GM23338 (cell line): ENCODE measurements around the gene STXBP5. TPM values are rescaled to one million over a fixed set of nuclear protein-coding genes. Genes with fewer than 3 reads are reported as not detected.
A peak's percentile ranks its signal among the peaks of the same experiment; 100 is the strongest.

Experiments used
- ATAC-seq: fragments of 200-7000 bp; cut with Tn5 transposase; 3 replicates; pipeline ENCODE4 v1.9.1; 2020
- DNase-seq: peaks from one replicate; pipeline ENCODE4 v3.0.0-alpha.2; 2015; ENCODE audit warnings: low spot score
- H2AFZ ChIP-seq: fragments of 200-600 bp; sonication (generic); 2 replicates; pipeline ENCODE4 v1.8.0; 2016; ENCODE audit warnings: antibody characterized with exemption, mild to moderate bottlenecking, moderate library complexity
- H3F3A ChIP-seq: fragments of 200-600 bp; sonication (generic); replicated peaks from 2 replicates; pipeline ENCODE4 v1.8.0; 2017; ENCODE audit warnings: antibody characterized with exemption, mixed run types, low read depth
- H3K27ac ChIP-seq: fragments of 200-600 bp; sonication (generic); 2 replicates; pipeline ENCODE4 v1.6.1; 2016; ENCODE audit warnings: low read depth
- H3K27me3 ChIP-seq: fragments of 200-600 bp; sonication (generic); 2 replicates; pipeline ENCODE4 v1.8.0; 2016; ENCODE audit warnings: mild to moderate bottlenecking, mixed run types, moderate library complexity; ENCODE audit not compliant: insufficient read depth
- H3K36me3 ChIP-seq: fragments of 200-600 bp; sonication (generic); 2 replicates; pipeline ENCODE4 v1.8.0; 2016; ENCODE audit warnings: mild to moderate bottlenecking; ENCODE audit not compliant: insufficient read depth
- H3K4me1 ChIP-seq: fragments of 200-600 bp; sonication (generic); 2 replicates; pipeline ENCODE4 v1.8.0; 2016; ENCODE audit warnings: mild to moderate bottlenecking, moderate library complexity; ENCODE audit not compliant: insufficient read depth
- H3K4me2 ChIP-seq: fragments of 200-600 bp; sonication (generic); 2 replicates; pipeline ENCODE4 v1.7.1; 2017; ENCODE audit warnings: mixed run types
- H3K4me3 ChIP-seq: fragments of 200-600 bp; sonication (generic); 2 replicates; pipeline ENCODE4 v1.6.1; 2016; ENCODE audit warnings: mixed run types
- H3K79me2 ChIP-seq: fragments of 200-600 bp; sonication (generic); replicated peaks from 2 replicates; pipeline ENCODE4 v1.8.0; 2017; ENCODE audit warnings: mild to moderate bottlenecking; ENCODE audit not compliant: insufficient read depth
- H3K9me2 ChIP-seq: fragments of 200-600 bp; sonication (generic); 2 replicates; pipeline ENCODE4 v1.8.0; 2017; ENCODE audit not compliant: insufficient read depth
- H4K20me1 ChIP-seq: fragments of 200-600 bp; sonication (generic); replicated peaks from 2 replicates; pipeline ENCODE4 v1.8.0; 2017; ENCODE audit warnings: mild to moderate bottlenecking; ENCODE audit not compliant: insufficient read depth
- H3K27ac Mint-ChIP-seq: 2 replicates; pipeline ENCODE4 v1.8.0; 2020; ENCODE audit warnings: inconsistent platforms, mild to moderate bottlenecking, moderate library complexity, mixed read lengths
- H3K27me3 Mint-ChIP-seq: 3 replicates; pipeline ENCODE4 v1.8.0; 2022; ENCODE audit warnings: low read depth, mild to moderate bottlenecking, moderate library complexity, mixed read lengths, inconsistent platforms; ENCODE audit not compliant: insufficient read depth, poor library complexity
- H3K36me3 Mint-ChIP-seq: 3 replicates; pipeline ENCODE4 v1.8.0; 2021; ENCODE audit warnings: low read depth, mild to moderate bottlenecking, inconsistent platforms, moderate library complexity, mixed read lengths
- H3K4me1 Mint-ChIP-seq: 3 replicates; pipeline ENCODE4 v1.8.0; 2020; ENCODE audit warnings: mild to moderate bottlenecking, inconsistent platforms, mixed read lengths
- H3K4me3 Mint-ChIP-seq: 3 replicates; pipeline ENCODE4 v1.8.0; 2021; ENCODE audit warnings: moderate library complexity, mild to moderate bottlenecking, inconsistent platforms, mixed read lengths
- H3K9me3 Mint-ChIP-seq: 3 replicates; pipeline ENCODE4 v1.8.0; 2020; ENCODE audit warnings: moderate library complexity, mild to moderate bottlenecking, inconsistent platforms, mixed read lengths
- CREB1 ChIP-seq: fragments of 250-450 bp; sonication (Bioruptor Pico); IDR thresholded peaks from 2 replicates; pipeline ENCODE4 v1.5.0; 2020; ENCODE audit warnings: low read depth, mild to moderate bottlenecking, moderate library complexity
- CTCF ChIP-seq, 2 experiments: fragments of 200-600 bp in 1 of 2; sonication (generic) in 1 of 2; conservative IDR thresholded peaks; 2 replicates each; pipeline versions ENCODE4 v1.5.1 to v1.6.1; 2016 to 2017; ENCODE audit warnings: antibody characterized with exemption in 2 of 2, low read depth in 2 of 2, mild to moderate bottlenecking in 2 of 2, moderate library complexity in 1 of 2
- ETS1 ChIP-seq: IDR thresholded peaks from 2 replicates; pipeline ENCODE4 v1.6.1; 2016; ENCODE audit warnings: antibody characterized with exemption
- EZH2phosphoT487 ChIP-seq: fragments of 200-600 bp; sonication (generic); IDR thresholded peaks from one replicate; pipeline ENCODE4 v1.8.1; 2018; ENCODE audit warnings: antibody characterized with exemption; ENCODE audit not compliant: unreplicated experiment
- JUNB ChIP-seq: IDR thresholded peaks from one replicate; pipeline ENCODE4 v1.6.1; 2016; ENCODE audit warnings: antibody characterized with exemption; ENCODE audit not compliant: unreplicated experiment
- REST ChIP-seq: IDR thresholded peaks from one replicate; pipeline ENCODE4 v1.6.1; 2018; ENCODE audit warnings: antibody characterized with exemption; ENCODE audit not compliant: unreplicated experiment
- STAT1 ChIP-seq: IDR thresholded peaks from one replicate; pipeline ENCODE4 v1.6.1; 2016; ENCODE audit warnings: antibody characterized with exemption; ENCODE audit not compliant: unreplicated experiment
- ZNF331 ChIP-seq: fragments of 250-450 bp; sonication (Bioruptor Pico); IDR thresholded peaks from 2 replicates; pipeline ENCODE4 v1.5.0; 2020; ENCODE audit warnings: low read depth, mild to moderate bottlenecking, moderate library complexity
- ZNF462 ChIP-seq: fragments of 250-450 bp; sonication (Bioruptor Pico); IDR thresholded peaks from 2 replicates; pipeline ENCODE4 v1.5.0; 2020; ENCODE audit warnings: mild to moderate bottlenecking, moderate library complexity
- polyA plus RNA-seq: library from polyadenylated mRNA; unstranded; fragments of >200 nt; fragmentation: Nextera tagmentation; extraction: Ambion mirVana; gene quantifications from 2 replicates; pipeline ENCODE4 v1.2.1, GENCODE V29; 2016
- total RNA-seq: library from RNA; depleted of rRNA; stranded (reverse); fragments of >200 nt; shearing (Covaris generic); gene quantifications from 2 replicates; pipeline ENCODE4 v1.2.3, GENCODE V29; 2014

STXBP5 gene
- total and polyA plus RNA-seq, 2 experiments from 2014 or later = 3.9 to 17.8 TPM

GRCh38 chr6:147248859-147249258 lies 44.6 kb downstream of the STXBP5 start:
- H3K4me1 ChIP-seq = peaks cover 14% of the 10 kb centered on the region; the same call in 1 of the 2 replicates
- H3K4me2 ChIP-seq = no peak overlapping the region
- no peaks in the 10 kb centered on the region for H3K27me3 ChIP-seq
- peak; percentile 93 for ATAC-seq
- H3K9me3 Mint-ChIP-seq = peaks cover 20% of the 10 kb centered on the region
- no peaks in the 10 kb centered on the region for H4K20me1 ChIP-seq
- H3K27me3 Mint-ChIP-seq = no peaks in the 10 kb centered on the region
- no peaks in the 10 kb centered on the region for H3K79me2 ChIP-seq
- peak; percentile 77 for DNase-seq
- no peaks in the 10 kb centered on the region for H3K36me3 ChIP-seq
- no peaks in the 10 kb centered on the region for H3F3A ChIP-seq
- H3K36me3 Mint-ChIP-seq = peaks cover 38% of the 10 kb centered on the region
- H3K4me3 Mint-ChIP-seq = no peak overlapping the region
- peaks cover 27% of the 10 kb centered on the region for H3K4me1 Mint-ChIP-seq
- H3K4me3 ChIP-seq = no peak overlapping the region
- no peaks in the 10 kb centered on the region for H3K9me2 ChIP-seq
- TF ChIP-seq ZNF331 (CRISPR knock-in tag) = no peak
- TF ChIP-seq EZH2phosphoT487 = no peak
- TF ChIP-seq CTCF (conservative IDR thresholded peaks at IDR 0.05; ENCODE audit: low read depth in 2 of 2) = 0 out of 4 replicates have a peak, but pooled peaks of 1 of the 2 experiments have one; percentile 15
- TF ChIP-seq CREB1 = no peak
- no peak for TF ChIP-seq STAT1
- H2AFZ ChIP-seq = no peak overlapping the region
- peak overlapping the region; percentile 84 for H3K27ac Mint-ChIP-seq
- H3K27ac ChIP-seq = peak overlapping the region; percentile 69

GRCh38 chr6:147251072-147251471 lies 46.9 kb downstream of the STXBP5 start:
- H3K36me3 Mint-ChIP-seq = peaks cover 41% of the 10 kb centered on the region
- no peaks in the 10 kb centered on the region for H3K36me3 ChIP-seq
- TF ChIP-seq JUNB (no peak), CREB1 (no peak), ETS1 (no peak), EZH2phosphoT487 (no peak), ZNF462 (CRISPR knock-in tag) (no peak), REST (no peak)

More at GRCh38 chr6:147251072-147251471, 46.9 kb downstream of the STXBP5 start:
- H3K27me3 ChIP-seq = no peaks in the 10 kb centered on the region
- H3K79me2 ChIP-seq = no peaks in the 10 kb centered on the region
- DNase-seq (no peak), ATAC-seq (no peak)
- no peaks in the 10 kb centered on the region; the same call in 1 of the 2 replicates for H4K20me1 ChIP-seq
- H3K27ac ChIP-seq = no peak overlapping the region
- no peak overlapping the region for H3K4me2 ChIP-seq
- H3F3A ChIP-seq = no peaks in the 10 kb centered on the region
- no peak overlapping the region for H3K4me3 ChIP-seq
- H3K4me1 ChIP-seq = peaks cover 3% of the 10 kb centered on the region; the same call in 1 of the 2 replicates
- Mint-ChIP-seq H3K4me1 (peaks cover 19% of the 10 kb centered on the region), H3K9me3 (peaks cover 22% of the 10 kb centered on the region), H3K27ac (no peak overlapping the region), H3K4me3 (no peak overlapping the region), H3K27me3 (no peaks in the 10 kb centered on the region)
- H2AFZ ChIP-seq = no peak overlapping the region
- H3K9me2 ChIP-seq = no peaks in the 10 kb centered on the region
